ENCODE data around the gene FBXO3.

FBXO3 gene

GRCh38 chr11:33697997-33698396 is 76.3 kb downstream of the FBXO3 start:
- no peak overlapping the region for H3K4me3 ChIP-seq (ENCODE audit: low read depth, low read length)
- DNase-seq (ENCODE audit: low read depth) = no peak
- TF ChIP-seq CTCF (IDR thresholded peaks at IDR 0.05; ENCODE audit: insufficient read depth, low read depth, low read length, missing control alignments) = no peak

- TF ChIP-seq CTCF (IDR thresholded peaks at IDR 0.05; ENCODE audit: insufficient read depth, low read depth, low read length, missing control alignments) = no peak
- H3K4me3 ChIP-seq (ENCODE audit: low read depth, low read length) = no peak overlapping the region
- no peak for DNase-seq (ENCODE audit: low read depth)
These were observed 77.2 kb downstream of the FBXO3 start for GRCh38 chr11:33696931-33697638.

GRCh38 chr11:33696411-33696810 is 77.9 kb downstream of the FBXO3 start:
- peak; percentile 40 for DNase-seq (ENCODE audit: low read depth)
- H3K4me3 ChIP-seq (ENCODE audit: low read depth, low read length) = no peak overlapping the region
- no peak for TF ChIP-seq CTCF (IDR thresholded peaks at IDR 0.05; ENCODE audit: insufficient read depth, low read depth, low read length, missing control alignments)

- no peak for TF ChIP-seq CTCF (IDR thresholded peaks at IDR 0.05; ENCODE audit: insufficient read depth, low read depth, low read length, missing control alignments)
- peak; percentile 28 for DNase-seq (ENCODE audit: low read depth)
- no peak overlapping the region for H3K4me3 ChIP-seq (ENCODE audit: low read depth, low read length)
These were observed 79.2 kb downstream of the FBXO3 start for GRCh38 chr11:33695051-33695566.

GRCh38 chr11:33694346-33695050 is 79.8 kb downstream of the FBXO3 start:
- TF ChIP-seq CTCF (IDR thresholded peaks at IDR 0.05; ENCODE audit: insufficient read depth, low read depth, low read length, missing control alignments) = no peak
- DNase-seq (ENCODE audit: low read depth) = no peak
- H3K4me3 ChIP-seq (ENCODE audit: low read depth, low read length) = no peak overlapping the region

GRCh38 chr11:33692541-33692940 is 81.8 kb downstream of the FBXO3 start:
- TF ChIP-seq CTCF (IDR thresholded peaks at IDR 0.05; ENCODE audit: insufficient read depth, low read depth, low read length, missing control alignments) = no peak
- no peak for DNase-seq (ENCODE audit: low read depth)
- H3K4me3 ChIP-seq (ENCODE audit: low read depth, low read length) = no peak overlapping the region
